Right lobe of liver (tissue), 6 donors: ENCODE measurements around the gene PDLIM5. TPM values are rescaled to one million over a fixed set of nuclear protein-coding genes. Genes with fewer than 3 reads are reported as not detected.

Experiments
- ATAC-seq, 4 donors: fragments of 200-7000 bp; cut with Tn5 transposase; one replicate each; pipeline ENCODE4 v1.9.1; 2020; ENCODE audit warnings: mild to moderate bottlenecking in 4 of 4, moderate library complexity in 4 of 4
- DNase-seq, 3 donors: peaks; one replicate each; pipeline ENCODE4 v3.0.0-alpha.2; 2020
- H3K27ac ChIP-seq, 3 donors: fragments of 200-600 bp; one replicate each; pipeline ENCODE4 v1.8.0; 2022
- H3K27me3 ChIP-seq, 2 donors: fragments of 200-600 bp; one replicate each; pipeline ENCODE4 v1.8.0; 2022
- H3K36me3 ChIP-seq, 4 donors: fragments of 200-600 bp; sonication (generic) in 1 of 4; one replicate each; pipeline versions ENCODE4 v1.5.1 to v1.8.0; 2017 to 2022; ENCODE audit warnings: control low read depth in 1 of 4
- H3K4me1 ChIP-seq, 4 donors: fragments of 200-600 bp; sonication (generic) in 1 of 4; one replicate each; pipeline versions ENCODE4 v1.5.1 to v1.8.0; 2017 to 2022; ENCODE audit warnings: control low read depth in 1 of 4
- H3K4me3 ChIP-seq, 3 donors: fragments of 200-600 bp; one replicate each; pipeline ENCODE4 v1.8.0; 2022
- H3K9me3 ChIP-seq, 4 donors: fragments of 200-600 bp; sonication (generic) in 1 of 4; one replicate each; pipeline versions ENCODE4 v1.5.1 to v1.8.0; 2017 to 2022; ENCODE audit warnings: control low read depth in 1 of 4
- POLR2A ChIP-seq: fragments of 450-650 bp; IDR thresholded peaks from one replicate; pipeline ENCODE4 v1.6.1; 2017; ENCODE audit warnings: antibody characterized with exemption, mild to moderate bottlenecking
- WGBS: methylation state at CpG from one replicate; pipeline ENCODE4 v1.1.6; 2018; ENCODE audit warnings: low coverage, low lambda C conversion rate; ENCODE audit not compliant: insufficient coverage; ENCODE audit errors: missing lambda C conversion rate; 5-methylcytosine and 5-hydroxymethylcytosine counted together
- intact Hi-C, 2 donors: fragments of 100-400 bp; cut with DNase I; formaldehyde crosslinking; loops; one replicate each; pipeline versions ENCODE4 v1.11.2 to v1.14.1; 2022
- total RNA-seq, 6 experiments: library from RNA; depleted of rRNA in 2 of 6; stranded (reverse); fragments of >200 nt in 2 of 6; fragmentation: NEBNext Ultra II Directional in 3 of 6; extraction: Animal tissue kit (Norgen Biotek cat#: 25700) in 3 of 6; gene quantifications; one replicate each; pipeline versions ENCODE4 v1.1.0 to v1.2.4, GENCODE V29; 2016 to 2023
- TF ChIP-seq, protein P1 (sequence below), 4 donors: fragments of 200-600 bp in 3 of 4; fragments of 450-650 bp in 1 of 4; IDR thresholded peaks; one replicate each; pipeline versions ENCODE4 v1.5.1 to v1.8.0; 2016 to 2022; ENCODE audit warnings: antibody characterized with exemption in 4 of 4, mild to moderate bottlenecking in 2 of 4
- donor health status: DM: no; HTN: yes; CAD: no.
- donor health status: DM: no; HTN: no; CAD: no.
- donor health status: DM: no; HTN: no; CAD: no.
- donor health status: DM: no; HTN: yes; CAD: no.
- donor health status: DM: no; HTN: yes; CAD: no.

Gene PDLIM5
- total RNA-seq, 6 experiments from 2014 or later: 71.9 to 135 (median 101) TPM

DNA sequence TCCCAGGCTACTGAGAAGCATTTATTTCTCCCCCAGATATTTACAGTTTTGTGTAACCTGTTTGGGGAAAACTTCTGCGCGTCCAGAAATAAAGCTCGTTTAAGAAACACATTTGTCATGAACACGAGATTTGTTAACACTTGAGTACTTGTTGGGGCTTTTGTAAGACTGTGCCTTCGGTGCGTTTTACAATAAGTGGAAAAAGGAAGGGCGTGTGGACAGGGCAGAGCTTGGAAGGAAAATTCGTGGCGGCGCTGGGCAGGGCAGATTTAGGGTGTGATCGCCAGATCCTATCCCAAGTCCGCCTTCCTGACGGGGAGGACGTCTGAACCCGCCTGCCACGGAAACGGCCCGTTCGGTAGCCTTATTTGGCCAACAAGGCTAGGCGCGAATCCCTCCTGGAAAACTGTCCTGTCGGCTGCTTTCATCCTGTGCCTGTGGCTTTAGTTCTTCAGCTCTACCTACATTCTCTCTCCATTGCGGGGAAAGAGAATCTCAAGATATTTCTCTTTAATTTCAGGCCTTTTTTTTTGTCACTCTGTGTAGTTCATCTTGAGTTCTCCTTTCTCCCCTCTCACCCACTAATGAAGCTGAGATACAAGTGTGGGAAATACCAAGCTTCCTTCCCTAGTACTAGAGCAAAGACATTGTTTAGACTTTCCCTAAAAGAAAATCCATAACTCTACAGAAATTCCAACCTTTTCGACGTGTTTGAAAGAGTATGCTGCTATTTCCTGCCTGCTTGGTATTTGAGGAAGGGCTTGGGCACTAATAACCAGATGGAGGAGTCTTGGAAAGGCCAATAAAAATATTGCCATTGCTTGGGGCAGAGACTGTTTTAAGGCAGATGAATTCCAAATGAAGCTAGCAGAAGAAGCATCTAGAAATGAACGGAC lies 982 bp downstream of the PDLIM5 start:
- no peaks in the 10 kb centered on the region for H3K27me3 ChIP-seq
- DNase-seq (peak; percentile 85 to 93 (median 93)), ATAC-seq (peak; percentile 58 to 75 (median 72))
- intact Hi-C loops: no loop called here
- TF ChIP-seq, protein P1, sequence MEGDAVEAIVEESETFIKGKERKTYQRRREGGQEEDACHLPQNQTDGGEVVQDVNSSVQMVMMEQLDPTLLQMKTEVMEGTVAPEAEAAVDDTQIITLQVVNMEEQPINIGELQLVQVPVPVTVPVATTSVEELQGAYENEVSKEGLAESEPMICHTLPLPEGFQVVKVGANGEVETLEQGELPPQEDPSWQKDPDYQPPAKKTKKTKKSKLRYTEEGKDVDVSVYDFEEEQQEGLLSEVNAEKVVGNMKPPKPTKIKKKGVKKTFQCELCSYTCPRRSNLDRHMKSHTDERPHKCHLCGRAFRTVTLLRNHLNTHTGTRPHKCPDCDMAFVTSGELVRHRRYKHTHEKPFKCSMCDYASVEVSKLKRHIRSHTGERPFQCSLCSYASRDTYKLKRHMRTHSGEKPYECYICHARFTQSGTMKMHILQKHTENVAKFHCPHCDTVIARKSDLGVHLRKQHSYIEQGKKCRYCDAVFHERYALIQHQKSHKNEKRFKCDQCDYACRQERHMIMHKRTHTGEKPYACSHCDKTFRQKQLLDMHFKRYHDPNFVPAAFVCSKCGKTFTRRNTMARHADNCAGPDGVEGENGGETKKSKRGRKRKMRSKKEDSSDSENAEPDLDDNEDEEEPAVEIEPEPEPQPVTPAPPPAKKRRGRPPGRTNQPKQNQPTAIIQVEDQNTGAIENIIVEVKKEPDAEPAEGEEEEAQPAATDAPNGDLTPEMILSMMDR (IDR thresholded peaks at IDR 0.05): no peak
- TF ChIP-seq POLR2A: peak; percentile 67
- 0% methylated on average over 24 of the region's 26 CpGs for WGBS
- H3K36me3 ChIP-seq: peaks cover 0 to 17% (median 4%) of the 10 kb centered on the region in 4 donors
- H3K27ac ChIP-seq: peak overlapping the region; percentile 93 to 99 (median 97)
- H3K4me1 ChIP-seq: peaks cover 0 to 32% (median 9%) of the 10 kb centered on the region in 4 donors
- H3K9me3 ChIP-seq: no peaks in the 10 kb centered on the region
- H3K4me3 ChIP-seq: peak overlapping the region; percentile 76 to 96 (median 93)

DNA sequence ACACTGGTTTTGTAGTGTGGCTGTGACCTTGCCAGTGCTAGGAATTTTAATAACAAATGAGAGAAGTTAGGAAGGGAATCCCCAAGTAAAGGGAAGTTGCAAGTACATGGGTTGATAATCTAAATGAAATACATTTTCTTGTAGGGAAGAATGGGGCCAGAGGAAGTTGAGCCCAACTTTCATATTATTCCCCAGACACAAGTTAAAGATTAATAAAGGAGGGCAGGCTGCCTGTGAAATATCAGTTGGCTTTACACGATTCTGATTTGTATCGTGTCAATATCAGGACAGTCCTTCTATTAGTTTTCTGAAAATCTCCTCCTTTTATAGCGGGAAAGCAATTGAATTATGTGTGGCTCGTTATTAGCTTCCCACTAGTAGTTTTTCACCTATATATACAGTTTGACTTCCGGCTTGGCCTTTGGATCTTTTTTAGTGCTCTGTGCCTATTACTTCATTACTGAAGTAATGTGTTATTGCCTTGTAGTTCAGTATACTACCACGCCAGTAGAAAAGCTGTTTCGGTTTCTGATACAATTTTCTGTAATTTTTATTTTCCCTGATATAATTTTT lies 1.7 kb downstream of the PDLIM5 start:
- Histone ChIP-seq H3K27ac (peak overlapping the region; percentile 93 to 99 (median 97)), H3K9me3 (no peaks in the 10 kb centered on the region), H3K27me3 (no peaks in the 10 kb centered on the region), H3K4me1 (peaks cover 0 to 39% (median 11%) of the 10 kb centered on the region in 4 donors), H3K36me3 (peaks cover 0 to 17% (median 4%) of the 10 kb centered on the region in 4 donors), H3K4me3 (peak overlapping the region; percentile 76 to 96 (median 93))
- intact Hi-C loops: no loop called here
- no peak for DNase-seq
- peak; percentile 88 for TF ChIP-seq POLR2A
- TF ChIP-seq, protein P1 (IDR thresholded peaks at IDR 0.05): peak in 1 of 4 donors; percentile 26
- peak; percentile 18 to 44 (median 31) for ATAC-seq
- 21% methylated on average over 7 of the region's 7 CpGs for WGBS

DNA sequence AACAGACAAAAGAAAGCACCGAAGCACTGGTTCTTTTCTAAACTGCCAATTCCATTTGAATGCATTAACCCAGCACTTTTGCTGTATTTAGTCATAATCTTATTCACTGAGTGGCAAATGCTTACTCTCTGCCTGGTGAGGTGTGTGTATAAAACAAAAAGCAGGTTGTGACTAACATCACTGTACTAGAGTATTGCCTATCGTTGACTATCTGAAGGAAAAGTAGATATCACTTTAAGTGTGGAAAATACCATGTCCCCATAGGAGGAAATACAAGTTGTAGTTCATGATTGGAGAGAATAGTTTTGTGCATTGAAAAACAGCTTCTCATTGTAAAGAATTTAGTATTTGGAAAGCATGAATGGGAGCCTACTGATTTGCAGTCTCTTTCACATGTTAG lies 2.7 kb downstream of the PDLIM5 start:
- intact Hi-C loops: no loop called here
- H3K4me3 ChIP-seq: peak overlapping the region; percentile 76 to 96 (median 93)
- no peaks in the 10 kb centered on the region for H3K9me3 ChIP-seq
- WGBS: 8% methylated on average over 2 of the region's 2 CpGs
- DNase-seq (no peak), ATAC-seq (peak in 1 of 4 donors; percentile 3)
- no peaks in the 10 kb centered on the region for H3K27me3 ChIP-seq
- no peak for TF ChIP-seq POLR2A
- TF ChIP-seq, protein P1 (IDR thresholded peaks at IDR 0.05): no peak
- peak overlapping the region; percentile 93 to 99 (median 97) for H3K27ac ChIP-seq
- H3K4me1 ChIP-seq: peaks cover 0 to 40% (median 15%) of the 10 kb centered on the region in 4 donors
- H3K36me3 ChIP-seq: peaks cover 0 to 17% (median 4%) of the 10 kb centered on the region in 4 donors

DNA sequence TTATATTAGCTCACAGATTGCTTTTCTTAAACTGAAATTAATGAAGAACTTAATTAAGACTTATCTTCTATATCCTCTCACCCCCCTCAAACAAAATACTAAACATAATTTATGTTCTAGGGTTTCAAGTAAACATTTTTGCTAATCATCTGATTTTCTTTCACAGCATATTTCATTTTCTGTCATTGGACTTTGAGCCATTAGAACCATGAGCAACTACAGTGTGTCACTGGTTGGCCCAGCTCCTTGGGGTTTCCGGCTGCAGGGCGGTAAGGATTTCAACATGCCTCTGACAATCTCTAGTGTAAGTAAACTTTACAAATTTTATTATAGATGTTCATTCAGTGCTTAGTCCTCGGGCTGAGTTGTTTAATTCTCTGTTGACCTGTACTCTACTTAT lies 3.3 kb downstream of the PDLIM5 start:
- 24% methylated on average over 3 of the region's 3 CpGs for WGBS
- no peaks in the 10 kb centered on the region for H3K27me3 ChIP-seq
- peak in 3 of 4 donors; percentile 14 to 56 (median 40) for ATAC-seq

More for the DNA sequence above, 3.3 kb downstream of the PDLIM5 start:
- TF ChIP-seq, protein P1 (IDR thresholded peaks at IDR 0.05): no peak
- peak; percentile 49 for TF ChIP-seq POLR2A
- intact Hi-C loops: no loop called here
- Histone ChIP-seq H3K4me3 (peak overlapping the region; percentile 5 to 96 (median 76)), H3K36me3 (peaks cover 0 to 17% (median 4%) of the 10 kb centered on the region in 4 donors), H3K9me3 (no peaks in the 10 kb centered on the region), H3K27ac (peak overlapping the region; percentile 93 to 99 (median 97)), H3K4me1 (peaks cover 0 to 46% (median 15%) of the 10 kb centered on the region in 4 donors)
- peak; percentile 76 to 82 (median 82) for DNase-seq
